ENCODE measurements around the gene NTN5.
"Not testable (repeated sequence)": the region's sequence is repeated elsewhere in the genome, so short reads cannot be mapped to it uniquely, and the experiment has no call there.

NTN5 gene

GRCh38 chr19:48672994-48673393 is at the start of gene NTN5:
Gene NTN5 (minus strand): TSS chr19:48673017. CDS start chr19:48670986, 2,031 bp downstream.
- no peak for DNase-seq

DNA sequence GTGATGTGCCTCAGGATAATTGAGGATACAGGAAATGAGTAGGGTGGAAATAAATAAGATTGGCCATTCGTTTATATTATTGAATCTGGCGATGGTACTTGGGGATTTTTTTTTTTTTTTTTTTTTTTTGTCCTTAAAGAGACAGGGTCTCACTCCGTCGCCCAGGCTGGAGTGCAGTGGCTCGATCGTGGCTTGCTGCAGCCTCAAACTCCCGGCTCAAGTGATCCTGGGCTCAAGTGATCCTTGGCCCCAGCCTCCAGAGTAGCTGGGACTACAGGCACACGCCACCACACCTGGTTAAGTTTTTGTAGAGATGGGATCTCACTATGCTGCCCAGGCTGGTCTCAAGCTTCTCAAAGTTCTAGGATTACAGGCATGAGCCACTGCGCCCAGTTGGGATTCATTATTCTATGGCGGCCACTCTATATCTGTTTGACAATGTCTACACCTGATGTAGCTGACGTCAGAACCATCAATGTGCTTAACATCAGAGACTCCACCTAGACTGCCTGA is 49.4 kb upstream of the NTN5 start:
- no peak for DNase-seq

GRCh38 chr19:48720613-48721296 is 47.9 kb upstream of the NTN5 start:
- peak; percentile 90 for DNase-seq

DNA sequence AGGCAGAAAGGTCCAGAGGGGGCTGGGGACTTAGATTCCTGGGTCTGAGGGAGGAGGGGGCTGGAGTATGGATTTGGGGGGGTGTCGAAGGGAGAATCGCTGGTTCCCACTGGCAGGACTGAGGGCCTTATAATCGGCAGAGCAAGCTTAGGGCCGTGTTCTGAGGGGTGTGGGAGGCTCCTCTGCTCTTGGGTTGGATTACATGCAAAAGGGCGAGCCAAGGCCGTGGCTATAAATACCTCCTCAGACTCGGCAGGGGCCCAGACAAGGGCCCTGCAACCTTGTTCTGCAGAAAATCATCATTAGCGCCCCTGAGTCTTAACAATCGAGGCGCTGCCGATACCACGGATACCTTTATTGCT is 47.4 kb upstream of the NTN5 start:
- no peak for DNase-seq

GRCh38 chr19:48719263-48720171 is 46.7 kb upstream of the NTN5 start, which contains the start of gene MAMSTR:
Gene MAMSTR (minus strand): TSS chr19:48719725. CDS start chr19:48719031, 694 bp downstream.
- no peak for DNase-seq

- no peak for DNase-seq
Measured at GRCh38 chr19:48718711-48719231, 46.0 kb upstream of the NTN5 start.

- DNase-seq, result not testable (repeated sequence)
Measured at GRCh38 chr19:48718106-48718505, 45.3 kb upstream of the NTN5 start.

DNA sequence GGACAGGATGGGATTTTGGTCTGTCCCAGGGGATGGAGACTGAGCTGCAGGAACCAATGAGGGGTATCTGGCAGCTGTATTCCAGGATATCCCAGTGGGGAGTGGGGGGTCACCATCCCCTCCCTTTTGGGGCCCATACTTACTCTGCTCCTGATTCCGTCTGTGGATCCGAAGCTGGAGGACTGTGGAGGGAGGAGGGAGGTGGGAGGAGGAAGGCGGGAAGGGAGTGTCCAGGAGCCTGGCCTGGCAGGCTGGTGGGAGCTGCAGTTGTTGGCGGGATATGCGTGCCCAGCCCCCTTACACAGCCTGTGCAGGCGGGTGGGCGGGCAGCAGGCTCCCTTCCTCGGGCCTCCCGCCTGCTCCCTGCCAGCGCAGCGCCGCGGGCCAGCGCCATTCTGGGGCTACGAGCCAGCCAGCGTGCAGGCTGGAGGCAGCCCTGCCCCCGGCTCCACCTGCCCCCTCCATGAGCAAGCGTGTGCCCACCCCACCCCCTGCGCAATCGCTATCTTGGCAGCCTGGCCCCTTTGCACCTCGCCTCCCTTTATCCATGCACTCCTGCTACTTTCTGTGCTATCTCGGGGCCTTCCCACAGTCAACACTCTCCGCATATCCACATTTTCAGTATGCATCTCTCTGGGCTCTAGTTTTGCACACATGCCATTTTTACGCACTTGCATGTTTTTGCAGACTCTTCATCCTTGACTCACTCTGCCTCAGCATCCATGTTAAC is 43.9 kb upstream of the NTN5 start:
- no peak for DNase-seq

- DNase-seq, result no peak
Measured at GRCh38 chr19:48715681-48716171, 42.9 kb upstream of the NTN5 start.

DNA sequence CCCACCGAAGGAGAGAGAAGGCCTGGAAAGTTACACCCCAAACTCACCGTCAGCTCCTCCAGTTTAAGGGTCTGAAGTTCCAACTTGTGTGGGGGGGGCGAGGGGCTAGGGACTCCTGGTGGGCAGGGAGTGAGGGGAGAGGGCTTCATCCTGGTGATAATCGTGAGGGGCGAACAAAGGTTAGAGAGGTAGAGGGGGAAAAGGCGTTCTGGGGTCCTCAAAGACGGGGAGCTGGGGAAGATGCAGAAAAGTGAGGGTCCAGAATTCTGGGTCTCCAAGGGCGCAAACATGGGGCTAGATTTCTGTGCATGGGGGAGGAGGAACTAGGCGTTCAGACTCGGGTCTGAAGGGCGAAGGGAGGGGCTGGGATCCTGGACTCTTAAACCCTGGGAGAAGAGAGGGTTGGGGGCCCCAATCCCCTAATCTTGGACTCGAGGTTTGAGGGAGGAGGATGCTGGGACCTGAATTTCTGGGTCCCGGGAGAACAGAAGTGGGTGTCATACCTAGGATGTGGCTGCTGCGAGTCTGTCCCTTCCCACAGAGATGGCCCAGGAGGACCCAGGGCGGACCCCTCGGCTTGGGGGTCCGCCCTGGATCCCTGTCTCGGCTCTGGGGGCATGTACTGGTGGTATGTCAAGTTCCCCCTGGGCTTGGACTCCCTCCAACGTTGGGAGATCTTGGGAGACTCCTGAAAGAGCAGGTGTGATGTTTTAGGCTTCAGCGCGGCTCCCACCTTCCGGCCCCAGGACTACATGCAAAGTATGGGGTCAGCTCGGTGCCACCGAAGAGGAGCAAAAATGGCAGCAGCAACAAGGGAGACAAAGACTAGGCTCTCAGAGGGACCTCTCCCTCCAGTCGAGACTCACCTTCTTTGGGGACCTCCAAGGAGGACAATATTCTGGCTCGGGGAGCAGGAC is 42.2 kb upstream of the NTN5 start:
- no peak for DNase-seq

DNA sequence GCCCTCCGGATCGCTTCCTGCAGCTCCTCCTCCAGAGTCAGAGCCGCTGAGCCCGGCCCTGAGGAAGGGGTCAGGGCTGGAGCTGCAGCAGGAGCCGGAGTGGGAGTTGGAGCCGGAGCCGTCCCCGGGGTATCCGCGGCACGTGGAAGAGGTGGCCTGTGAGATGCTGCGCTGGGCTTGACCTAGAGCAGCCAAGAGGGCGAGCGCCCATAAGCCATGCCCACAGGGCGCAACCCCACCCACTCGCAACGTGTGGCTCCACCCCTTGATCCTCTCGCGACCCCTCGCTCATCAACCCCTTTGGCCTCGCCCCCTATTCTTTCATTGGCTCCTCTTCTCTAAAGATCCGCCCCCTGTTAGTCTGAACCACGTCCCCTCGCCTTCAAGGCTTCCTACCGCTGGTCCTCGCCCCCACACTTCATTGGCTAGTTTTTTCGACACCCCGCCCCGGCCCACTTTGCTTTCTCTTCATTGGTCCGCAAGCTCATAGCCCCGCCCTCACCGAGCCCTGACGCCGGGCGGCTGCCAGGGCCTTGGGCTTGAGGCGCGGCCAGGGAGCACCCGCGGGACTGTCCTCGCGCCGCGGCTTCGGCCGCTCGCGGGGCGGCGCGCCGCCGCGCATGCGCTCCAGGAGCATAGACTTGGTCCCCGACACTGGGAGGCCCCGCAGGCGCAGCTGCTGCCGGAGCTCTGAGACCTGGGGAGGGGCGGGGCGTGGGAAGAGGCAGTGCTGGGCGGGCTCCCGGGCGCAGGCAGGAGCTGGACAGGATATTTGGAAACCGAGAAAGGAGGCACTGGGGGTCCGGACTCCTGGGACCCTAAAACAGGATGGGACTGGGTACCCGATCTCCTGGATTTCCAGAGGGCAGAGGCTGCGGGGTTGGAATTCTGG is 41.3 kb upstream of the NTN5 start:
- DNase-seq, result peak; percentile 98

DNA sequence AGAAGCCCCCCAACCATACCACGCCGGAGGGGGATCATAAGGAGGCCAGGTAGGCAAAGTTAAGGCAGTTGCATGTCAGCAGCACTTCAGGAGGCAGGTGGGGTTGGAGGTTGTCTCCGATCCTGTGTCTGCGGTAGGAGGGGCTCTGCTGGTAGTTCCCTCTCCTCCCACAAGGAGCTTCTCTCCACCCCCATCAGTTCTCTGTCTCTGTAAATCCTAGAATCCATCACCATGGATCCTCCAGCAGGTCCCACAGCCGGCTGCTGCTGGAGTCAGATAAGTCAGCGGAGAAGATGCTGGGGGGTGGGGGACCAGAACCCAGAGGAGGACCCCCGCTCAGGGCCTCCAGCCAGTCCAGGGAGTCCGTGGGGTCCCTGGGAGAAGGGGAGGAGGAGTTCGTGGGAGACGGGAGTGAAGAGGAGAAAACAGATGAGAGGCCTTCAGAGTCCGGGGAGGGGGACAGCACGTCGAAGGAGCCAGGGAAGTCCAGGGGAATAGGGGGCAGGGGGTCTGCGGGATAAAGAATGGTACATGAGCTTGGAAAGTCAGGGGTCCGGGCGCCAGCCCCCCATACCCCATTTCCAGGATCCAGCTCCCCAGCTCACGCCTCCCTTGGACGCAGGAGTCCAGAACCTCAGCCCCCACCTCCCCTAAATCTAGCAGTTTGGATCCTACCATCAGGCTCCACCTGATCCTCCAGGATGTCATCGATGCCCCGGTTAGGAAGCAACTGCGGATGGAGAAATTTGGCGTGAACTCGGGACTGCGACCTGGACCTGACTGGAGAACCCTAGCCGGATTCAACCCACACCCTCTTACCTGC is 40.4 kb upstream of the NTN5 start:
- no peak for DNase-seq

GRCh38 chr19:48711106-48711662 is 38.4 kb upstream of the NTN5 start:
- DNase-seq, result no peak

GRCh38 chr19:48708471-48708870 is 35.7 kb upstream of the NTN5 start:
- no peak for DNase-seq

DNA sequence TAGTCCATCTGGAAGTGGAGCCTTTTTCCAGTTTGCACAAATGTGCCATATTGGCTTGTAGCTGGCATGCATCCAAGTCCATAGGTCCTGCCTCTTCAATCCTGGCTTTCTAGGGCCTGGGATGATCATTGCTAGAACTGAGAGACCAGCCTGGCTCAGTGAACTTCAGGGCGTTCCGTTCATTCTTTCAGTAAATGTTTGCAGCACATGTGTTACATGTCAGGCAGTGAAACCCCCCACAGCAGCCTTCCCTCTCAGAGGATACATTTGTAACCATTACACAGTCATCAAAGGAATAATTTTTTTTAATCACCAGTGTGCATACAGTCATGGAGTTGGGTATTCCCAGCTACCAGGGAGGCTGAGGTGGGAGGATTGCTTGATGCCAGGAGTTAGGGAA is 32.6 kb upstream of the NTN5 start:
- DNase-seq, result no peak

- no peak for DNase-seq
Measured at GRCh38 chr19:48703316-48703715, 30.5 kb upstream of the NTN5 start.

- no peak for DNase-seq
Measured at GRCh38 chr19:48702701-48703100, 29.9 kb upstream of the NTN5 start.

DNA sequence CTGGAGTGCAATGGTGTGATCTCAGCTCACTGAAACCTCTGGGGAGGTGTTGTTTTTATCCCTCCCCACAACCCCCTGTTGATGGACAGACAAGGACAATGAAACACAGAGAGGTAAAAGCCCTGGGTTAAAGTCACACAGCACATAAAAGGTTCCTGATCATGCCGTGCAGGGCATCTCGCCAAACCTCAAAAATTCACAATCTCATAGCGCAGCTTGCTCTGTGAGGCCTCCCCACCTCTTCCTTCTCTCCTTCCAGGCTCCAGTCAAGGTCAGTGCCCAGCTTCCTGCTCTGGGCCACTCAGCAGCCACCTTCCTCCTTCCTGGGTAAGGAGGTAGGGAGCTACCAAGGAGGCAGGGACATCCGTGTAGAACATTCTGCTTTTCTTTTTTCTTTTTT is 25.2 kb upstream of the NTN5 start:
- DNase-seq, result no peak

DNA sequence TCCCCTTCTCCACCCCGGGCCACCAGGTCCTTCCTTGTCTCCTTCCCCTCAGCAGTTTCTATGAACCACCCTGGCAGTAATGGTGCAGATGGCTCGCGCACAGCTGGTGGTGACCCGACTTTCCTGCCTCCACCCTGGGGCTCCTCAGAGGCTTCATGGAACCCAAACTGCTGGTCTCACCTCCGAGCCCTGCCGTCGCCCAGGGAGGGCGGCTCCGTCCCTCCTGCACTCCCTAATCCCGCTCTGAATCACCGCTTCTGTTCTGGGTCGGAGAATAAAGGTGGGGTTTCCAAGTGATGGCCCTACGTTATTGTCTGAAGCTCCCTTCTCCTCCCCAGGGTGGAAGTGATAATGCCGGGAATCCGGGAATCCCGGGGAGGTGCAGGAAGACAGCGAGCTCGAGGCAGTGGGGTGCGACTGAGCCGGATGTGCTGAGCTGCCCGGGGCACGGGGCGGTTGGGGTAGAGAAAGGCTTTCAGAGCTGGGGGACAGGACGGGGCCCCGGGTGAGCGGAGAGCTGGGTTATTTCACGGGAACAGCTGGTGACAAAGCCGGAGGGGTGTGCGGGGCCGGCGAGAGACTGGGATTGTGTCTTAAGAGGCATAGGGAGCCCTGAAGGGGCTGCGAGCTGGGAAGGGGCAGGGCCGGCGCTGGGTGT is 23.7 kb upstream of the NTN5 start:
- no peak for DNase-seq
